AG09319 (cell line): Measurements from ENCODE around the gene PGPEP1.

Source experiments
- DNase-seq: peaks from one replicate; pipeline ENCODE4 v3.0.0-alpha.2; 2010; ENCODE audit warnings: low read depth; ENCODE audit errors: extremely low read depth
- CTCF ChIP-seq: IDR thresholded peaks from 2 replicates; pipeline ENCODE4 v1.5.1; 2011; ENCODE audit warnings: low read depth, mild to moderate bottlenecking, inconsistent platforms, low read length, moderate library complexity

PGPEP1 gene

GRCh38 chr19:18340190-18340989 lies at the start of gene PGPEP1:
Gene PGPEP1 (plus strand): TSS chr19:18340598. CDS start chr19:18340682, 84 bp downstream.
- no peak for DNase-seq

GRCh38 chr19:18291019-18291524 lies 49.3 kb upstream of the PGPEP1 start:
- TF ChIP-seq CTCF = no peak
- DNase-seq = no peak

More at GRCh38 chr19:18340190-18340989, at the start of gene PGPEP1:
- TF ChIP-seq CTCF = no peak

- no peak for DNase-seq
- TF ChIP-seq CTCF = no peak
These were observed 48.6 kb upstream of the PGPEP1 start for GRCh38 chr19:18291590-18292461.

GRCh38 chr19:18292462-18292809 lies 48.0 kb upstream of the PGPEP1 start:
- DNase-seq = no peak
- no peak for TF ChIP-seq CTCF

- no peak for DNase-seq
- no peak for TF ChIP-seq CTCF
These were observed 47.4 kb upstream of the PGPEP1 start for GRCh38 chr19:18292810-18293641.

- DNase-seq = no peak
- TF ChIP-seq CTCF = no peak
These were observed 46.5 kb upstream of the PGPEP1 start for GRCh38 chr19:18293642-18294466.
